Omental fat pad (tissue), 4 donors: Measurements from ENCODE around the gene SCAPER. TPM values are rescaled to one million over a fixed set of nuclear protein-coding genes. Genes with fewer than 3 reads are reported as not detected.

Experiments
- ATAC-seq: fragments of 150-250 bp; one replicate; pipeline ENCODE4 v1.9.1; 2016; ENCODE audit warnings: mild to moderate bottlenecking, moderate library complexity; ENCODE audit not compliant: low FRiP score
- DNase-seq: peaks from one replicate; pipeline ENCODE4 v3.0.0-alpha.2; 2019; ENCODE audit warnings: low spot score
- CTCF ChIP-seq, 3 donors: fragments of 450-650 bp; IDR thresholded peaks; one replicate each; pipeline ENCODE4 v1.5.1; 2016 to 2017; ENCODE audit warnings: antibody characterized with exemption in 3 of 3, mild to moderate bottlenecking in 3 of 3, moderate library complexity in 2 of 3
- total RNA-seq, 4 donors: library from RNA; depleted of rRNA; stranded (reverse); fragments of >200 nt; gene quantifications; one replicate each; pipeline ENCODE4 v1.1.0, GENCODE V29; 2016

The SCAPER gene
- total RNA-seq, 4 donors from 2014 or later, result 11.2 to 33.4 (median 22.6) TPM

GRCh38 chr15:76791511-76791910, 113.6 kb downstream of the SCAPER start:
- DNase-seq, result no peak
- TF ChIP-seq CTCF (IDR thresholded peaks at IDR 0.05), result no peak
- ATAC-seq, result no peak

- TF ChIP-seq CTCF (IDR thresholded peaks at IDR 0.05), result no peak
- ATAC-seq (no peak), DNase-seq (no peak)
Observed at GRCh38 chr15:76787273-76787672, 117.9 kb downstream of the SCAPER start.

GRCh38 chr15:76776969-76777368, 128.2 kb downstream of the SCAPER start:
- no peak for TF ChIP-seq CTCF (IDR thresholded peaks at IDR 0.05)
- no peak for DNase-seq
- ATAC-seq, result no peak

GRCh38 chr15:76776480-76776879, 128.7 kb downstream of the SCAPER start:
- DNase-seq (no peak), ATAC-seq (no peak)
- TF ChIP-seq CTCF (IDR thresholded peaks at IDR 0.05), result no peak

GRCh38 chr15:76773234-76773633, 131.9 kb downstream of the SCAPER start:
- DNase-seq, result no peak
- TF ChIP-seq CTCF (IDR thresholded peaks at IDR 0.05), result no peak
- no peak for ATAC-seq

GRCh38 chr15:76772776-76773175, 132.4 kb downstream of the SCAPER start:
- no peak for TF ChIP-seq CTCF (IDR thresholded peaks at IDR 0.05)
- ATAC-seq (no peak), DNase-seq (no peak)

GRCh38 chr15:76764004-76764403, 141.1 kb downstream of the SCAPER start:
- DNase-seq (no peak), ATAC-seq (no peak)
- no peak for TF ChIP-seq CTCF (IDR thresholded peaks at IDR 0.05)
